K562 (cell line): ENCODE results near the gene CDH3. TPM values are rescaled to one million over a fixed set of nuclear protein-coding genes. Genes with fewer than 3 reads are reported as not detected.

Experiments used
- ATAC-seq: fragments of 200-7000 bp; cut with Tn5 transposase; 3 replicates; pipeline ENCODE4 v1.9.1; 2020; ENCODE audit warnings: moderate library complexity
- BruUV-seq: library from RNA; stranded (reverse); fragments of 400-500 nt; replicated peaks from 2 replicates; lab custom pipeline; 2021; lab: Mats Ljungman, UMichigan
- CTCF ChIA-PET: fragments of 300-600 bp; formaldehyde crosslinking; extraction: SDS; loops from one replicate; lab custom pipeline; 2021; ENCODE audit warnings: low intra/inter-chr PET ratio; lab: Yijun Ruan, JAX
- POLR2A ChIA-PET: fragments of 300-600, 350-650 bp; sonication (Branson Sonifier 250); formaldehyde crosslinking; extraction: SDS; loops from one replicate; lab custom pipeline; 2021; ENCODE audit warnings: antibody characterized with exemption, inconsistent platforms; lab: Yijun Ruan, JAX
- DNase-seq, 4 experiments: peaks; one replicate each; pipeline versions ENCODE4 v3.0.0 to v3.0.0-alpha.2; 2011 to 2018; ENCODE audit warnings: low spot score in 3 of 4, mixed read lengths in 3 of 4; ENCODE audit errors: extremely low read depth in 1 of 4
- FAIRE-seq: peaks from 2 replicates; lab custom pipeline; 2011; peaks lifted over from hg19 to GRCh38; lab: Jason Lieb, UNC
- H2AFZ ChIP-seq: 2 replicates; pipeline ENCODE4 v1.6.0; 2011; ENCODE audit warnings: low read depth, low read length, control low read depth, inconsistent platforms
- H3K27ac ChIP-seq: fragments of 200-600 bp; 3 replicates; pipeline ENCODE4 v1.8.0; 2011; ENCODE audit warnings: low read depth, mild to moderate bottlenecking, control low read depth, inconsistent platforms, low read length, moderate library complexity, mixed read lengths; ENCODE audit errors: extremely low read depth
- H3K27me3 ChIP-seq, 2 experiments: fragments of 300-600 bp in 1 of 2; 2 replicates in 1 of 2; 3 replicates in 1 of 2; pipeline versions ENCODE4 v1.6.0 to v1.8.0; 2011; ENCODE audit warnings: inconsistent platforms in 2 of 2, low read length in 2 of 2, mild to moderate bottlenecking in 1 of 2, mixed read lengths in 1 of 2, moderate library complexity in 1 of 2; ENCODE audit not compliant: control insufficient read depth in 2 of 2, insufficient read depth in 2 of 2
- H3K36me3 ChIP-seq: fragments of 300-600 bp; 3 replicates; pipeline ENCODE4 v1.8.0; 2011; ENCODE audit warnings: mild to moderate bottlenecking, low read length, inconsistent platforms; ENCODE audit not compliant: control insufficient read depth, insufficient read depth
- H3K4me1 ChIP-seq, 2 experiments: fragments of 200-600 bp in 1 of 2; replicated peaks in 1 of 2; 2 replicates in 1 of 2; 3 replicates in 1 of 2; pipeline versions ENCODE4 v1.5.1 to v1.8.0; 2011; ENCODE audit warnings: inconsistent platforms in 2 of 2, low read length in 2 of 2, mild to moderate bottlenecking in 1 of 2, mixed read lengths in 1 of 2, moderate library complexity in 1 of 2; ENCODE audit not compliant: control insufficient read depth in 2 of 2, insufficient read depth in 2 of 2
- H3K4me2 ChIP-seq: 2 replicates; pipeline ENCODE4 v1.6.1; 2011; ENCODE audit warnings: low read length, control low read depth, inconsistent platforms, mixed read lengths; ENCODE audit not compliant: insufficient read depth
- H3K4me3 ChIP-seq: fragments of 200-600 bp; sonication (generic), shearing (Covaris generic); 2 replicates; pipeline ENCODE4 v1.5.1; 2016; ENCODE audit warnings: control low read depth, inconsistent platforms
- H3K79me2 ChIP-seq: fragments of 200-600 bp; 3 replicates; pipeline ENCODE4 v1.8.0; 2011; ENCODE audit warnings: low read length, inconsistent platforms; ENCODE audit not compliant: control insufficient read depth, insufficient read depth
- H3K9ac ChIP-seq, 2 experiments: 2 replicates each; pipeline versions ENCODE4 v1.6.0 to v1.6.1; 2011; ENCODE audit warnings: low read depth in 2 of 2, low read length in 2 of 2, control low read depth in 1 of 2, inconsistent platforms in 1 of 2, mild to moderate bottlenecking in 1 of 2, mixed read lengths in 1 of 2; ENCODE audit not compliant: insufficient read depth in 1 of 2
- H3K9me1 ChIP-seq: one replicate; pipeline ENCODE4 v1.6.0; 2011; ENCODE audit warnings: inconsistent platforms, mild to moderate bottlenecking, low read length, moderate library complexity; ENCODE audit not compliant: control insufficient read depth, insufficient read depth
- H3K9me3 ChIP-seq: replicated peaks from 2 replicates; pipeline ENCODE4 v1.5.1; 2011; ENCODE audit warnings: low read depth, low read length, inconsistent platforms; ENCODE audit not compliant: control insufficient read depth, insufficient read depth
- H4K20me1 ChIP-seq: replicated peaks from 2 replicates; pipeline ENCODE4 v1.6.1; 2011; ENCODE audit warnings: low read length, inconsistent platforms, mixed read lengths; ENCODE audit not compliant: control insufficient read depth, insufficient read depth
- ARID1B ChIP-seq: fragments of 450-650 bp; IDR thresholded peaks from 2 replicates; pipeline ENCODE4 v1.6.1; 2016; ENCODE audit warnings: antibody characterized with exemption, mild to moderate bottlenecking, inconsistent platforms
- HNRNPK ChIP-seq: fragments of 200-400 bp; formaldehyde crosslinking; IDR thresholded peaks from one replicate; pipeline ENCODE4 v1.6.1; 2018; ENCODE audit warnings: mild to moderate bottlenecking, low read depth, low read length; ENCODE audit not compliant: poor library complexity, severe bottlenecking
- HNRNPLL ChIP-seq: fragments of 200-400 bp; formaldehyde crosslinking; IDR thresholded peaks from 2 replicates; pipeline ENCODE4 v1.6.1; 2017; ENCODE audit warnings: low read length, low read depth, mild to moderate bottlenecking; ENCODE audit not compliant: poor library complexity, severe bottlenecking
- NFIX ChIP-seq: fragments of 250-450 bp; sonication (Bioruptor Pico); IDR thresholded peaks from 2 replicates; pipeline ENCODE4 v1.4.0; 2020; ENCODE audit warnings: low read depth, mild to moderate bottlenecking, moderate library complexity
- NUFIP1 ChIP-seq: fragments of 450-650 bp; IDR thresholded peaks from 2 replicates; pipeline ENCODE4 v1.6.1; 2018; ENCODE audit not compliant: partially characterized antibody
- RBM14 ChIP-seq: fragments of 200-400 bp; formaldehyde crosslinking; IDR thresholded peaks from 2 replicates; pipeline ENCODE4 v1.6.1; 2018; ENCODE audit warnings: low read depth, mild to moderate bottlenecking, low read length, moderate library complexity, borderline replicate concordance; ENCODE audit not compliant: insufficient read depth
- SNRNP70 ChIP-seq: fragments of 200-400 bp; formaldehyde crosslinking; optimal IDR thresholded peaks from 2 replicates; pipeline ENCODE3; 2017; ENCODE audit warnings: low read depth, low read length
- SP1 ChIP-seq: sonication (generic); formaldehyde crosslinking; IDR thresholded peaks from 2 replicates; pipeline ENCODE4 v1.8.1; 2022; ENCODE audit warnings: mild to moderate bottlenecking, missing genetic modification reagents
- U2AF2 ChIP-seq: fragments of 200-400 bp; formaldehyde crosslinking; optimal IDR thresholded peaks from 2 replicates; pipeline ENCODE3; 2017; ENCODE audit warnings: low read depth, mild to moderate bottlenecking, low read length
- ZFP30 ChIP-seq: fragments of 250-450 bp; sonication (Bioruptor Pico); IDR thresholded peaks from 2 replicates; pipeline ENCODE4 v1.8.0; 2022; ENCODE audit warnings: moderate library complexity, mild to moderate bottlenecking, inconsistent platforms, borderline replicate concordance
- ZNF644 ChIP-seq: fragments of 200-800 bp; sonication (Bioruptor generic); IDR thresholded peaks from 2 replicates; pipeline ENCODE4 v1.6.1; 2016; ENCODE audit warnings: low read depth, missing genetic modification characterization, missing compliant biosample characterization
- WGBS: fragments of 100-300 bp; shearing (Covaris generic); methylation state at CpG from one replicate; pipeline ENCODE4 v1.1.6; 2016; ENCODE audit warnings: low coverage, mixed read lengths; ENCODE audit not compliant: insufficient coverage; ENCODE audit errors: missing lambda C conversion rate; 5-methylcytosine and 5-hydroxymethylcytosine counted together
- in situ Hi-C: fragments of 300-500 bp; cut with MboI; formaldehyde crosslinking; loops from 4 replicates; pipeline ENCODE4 v1.15.0; 2018; ENCODE audit warnings: inconsistent platforms, mixed read lengths
- intact Hi-C: fragments of 100-400 bp; cut with micrococcal nuclease; formaldehyde crosslinking; loops from 2 replicates; pipeline ENCODE4 v1.14.2; 2022
- polyA plus RNA-seq, 8 experiments: library from polyadenylated mRNA; depleted of rRNA in 4 of 8; stranded (reverse) in 5 of 8; unstranded in 3 of 8; fragments of >200 nt; fragmentation: Nextera tagmentation in 2 of 8; fragmentation: Illumina TruSeq in 1 of 8; extraction: Ambion mirVana in 2 of 8; extraction: Trizol in 1 of 8; gene quantifications; 2 replicates each; pipeline versions ENCODE4 v1.2.1 to v1.2.3, GENCODE V29; 2011 to 2014; ENCODE audit warnings: inconsistent platforms in 1 of 8, missing spikeins in 1 of 8
- total RNA-seq, 7 experiments: library from RNA; depleted of rRNA in 6 of 7; stranded (reverse); fragments of >200 nt in 6 of 7; fragmentation: Illumina TruSeq in 2 of 7; extraction: Trizol in 2 of 7; gene quantifications; 2 replicates each; pipeline versions ENCODE4 v1.2.1 to v1.2.3, GENCODE V29; 2011 to 2021; ENCODE audit warnings: low replicate concordance in 1 of 7

The CDH3 gene
- total and polyA plus RNA-seq, 9 of the 15 experiments (the other 6 are each of a cell fraction or from before 2014, with no cell fraction given): 0.06 to 0.09 TPM; not detected in 7

GRCh38 chr16:68655806-68656205, 10.7 kb downstream of the CDH3 start (continued):
- no peak for TF ChIP-seq ZNF644 (tag)
- no peak for TF ChIP-seq ZFP30 (CRISPR knock-in tag)
- TF ChIP-seq HNRNPK: no peak
- no peak for TF ChIP-seq HNRNPLL
- no peak for TF ChIP-seq SP1 (CRISPR knock-in tag)
- TF ChIP-seq U2AF2: no peak
- TF ChIP-seq SNRNP70: no peak
- TF ChIP-seq RBM14: no peak
- no peak for TF ChIP-seq NFIX

GRCh38 chr16:68656751-68657150, 11.6 kb downstream of the CDH3 start:
- FAIRE-seq: no peak
- ChIA-PET CTCF (no interaction called here), POLR2A (no interaction called here)
- TF ChIP-seq ARID1B (no peak), NUFIP1 (no peak)
- WGBS: 0% methylated on average over 2 of the region's 2 CpGs
- no peak for DNase-seq
- Histone ChIP-seq H3K9me1 (peaks cover 2% of the 10 kb centered on the region), H3K27ac (no peak overlapping the region), H3K4me3 (no peak overlapping the region), H3K79me2 (no peaks in the 10 kb centered on the region), H2AFZ (no peak overlapping the region), H3K9ac (no peak overlapping the region), H3K4me2 (no peak overlapping the region), H3K27me3 (peaks cover 14 to 40% of the 10 kb centered on the region in 2 experiments), H3K4me1 (no peaks in the 10 kb centered on the region), H3K36me3 (no peaks in the 10 kb centered on the region), H4K20me1 (no peaks in the 10 kb centered on the region; the same call in 1 of the 2 replicates), H3K9me3 (no peaks in the 10 kb centered on the region)
- in situ Hi-C loops: no loop called here
- no peak for ATAC-seq
- no TSS peak for BruUV-seq
- intact Hi-C loops: no loop called here
